CD1c-positive myeloid dendritic cell (primary cell): ENCODE results near the gene RYR2.
"Not testable (repeated sequence)": the region's sequence is repeated elsewhere in the genome, so short reads cannot be mapped to it uniquely, and the experiment has no call there.

Source experiments
- DNase-seq: peaks from one replicate; pipeline ENCODE4 v3.0.0-alpha.2; 2016; ENCODE audit errors: extremely low spot score

RYR2 gene

DNA sequence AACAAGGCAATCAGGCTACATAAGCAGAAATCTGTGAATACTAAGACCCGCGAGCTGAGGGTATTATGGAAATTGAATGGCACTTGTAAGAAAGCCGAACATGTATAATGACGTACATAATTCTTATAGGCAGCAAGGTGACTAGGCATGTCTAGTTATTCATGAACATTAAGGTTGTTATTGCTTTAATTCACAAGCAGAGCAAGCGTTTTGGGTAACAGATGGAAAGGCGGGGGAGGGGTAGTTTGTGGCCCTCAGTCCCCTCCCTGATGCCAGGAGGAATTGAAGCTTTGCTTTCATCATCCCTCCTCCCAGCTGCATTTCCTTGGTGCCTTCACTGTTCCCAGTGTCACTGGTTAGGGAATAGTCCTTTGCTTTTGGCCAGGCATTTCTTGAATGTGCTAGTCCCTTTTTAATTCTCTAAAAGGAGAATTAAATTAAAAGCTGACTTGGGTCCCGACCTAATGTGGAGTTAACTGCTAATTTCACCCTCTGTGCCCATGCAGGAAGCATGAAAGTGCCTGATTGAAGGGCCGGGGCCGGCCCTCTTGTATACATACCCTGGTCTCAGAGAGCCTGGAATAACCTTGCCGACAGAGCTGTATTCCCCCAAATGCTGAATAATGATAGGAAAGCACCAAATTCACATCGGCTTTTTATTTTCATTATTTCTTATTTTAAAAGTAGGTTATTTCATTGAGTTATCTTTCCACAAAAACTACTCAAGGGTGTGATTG is 42.5 kb downstream of the RYR2 start:
- no peak for DNase-seq

DNA sequence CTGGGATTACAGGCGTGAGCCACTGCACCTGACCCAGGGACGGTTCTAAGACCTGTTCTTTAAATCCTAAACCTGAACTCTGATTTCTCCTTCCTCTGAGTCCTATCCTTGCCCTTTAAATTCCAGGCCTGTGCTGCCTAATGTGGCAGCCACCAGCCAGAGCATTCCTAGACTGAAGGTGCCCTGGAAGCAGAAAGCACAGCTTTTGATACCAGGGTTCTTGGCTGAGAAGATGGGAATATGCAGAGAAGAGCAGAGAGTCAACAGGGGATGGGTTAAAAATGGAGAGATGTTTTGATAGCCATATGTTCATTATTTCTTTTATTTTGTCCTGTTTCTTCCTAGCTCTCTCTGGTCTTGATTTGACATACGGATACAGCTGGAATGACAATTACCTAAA is 49.7 kb downstream of the RYR2 start:
- no peak for DNase-seq

GRCh38 chr1:237093691-237094090 is 51.7 kb downstream of the RYR2 start:
- no peak for DNase-seq

DNA sequence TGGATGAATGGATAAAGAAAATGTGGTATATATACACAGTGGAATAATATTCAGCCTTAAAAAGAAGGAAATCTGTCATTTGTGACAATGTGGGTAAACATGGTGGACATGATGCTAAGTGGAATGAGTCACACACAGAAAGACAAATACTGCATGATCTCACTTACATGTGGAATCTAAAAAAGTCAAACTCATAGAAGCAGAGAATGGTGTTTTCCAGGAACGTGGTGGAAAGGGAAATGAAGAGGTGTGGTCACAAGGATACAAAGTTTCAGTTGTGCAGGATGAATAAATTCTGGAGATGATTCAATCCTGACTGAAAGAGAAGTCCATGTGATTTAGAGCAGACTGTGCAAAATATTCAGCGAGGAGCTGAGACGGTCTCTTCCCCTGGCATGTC is 56.6 kb downstream of the RYR2 start:
- DNase-seq, result no peak

- DNase-seq, result no peak
Observed at GRCh38 chr1:237103021-237103420, 61.0 kb downstream of the RYR2 start.

DNA sequence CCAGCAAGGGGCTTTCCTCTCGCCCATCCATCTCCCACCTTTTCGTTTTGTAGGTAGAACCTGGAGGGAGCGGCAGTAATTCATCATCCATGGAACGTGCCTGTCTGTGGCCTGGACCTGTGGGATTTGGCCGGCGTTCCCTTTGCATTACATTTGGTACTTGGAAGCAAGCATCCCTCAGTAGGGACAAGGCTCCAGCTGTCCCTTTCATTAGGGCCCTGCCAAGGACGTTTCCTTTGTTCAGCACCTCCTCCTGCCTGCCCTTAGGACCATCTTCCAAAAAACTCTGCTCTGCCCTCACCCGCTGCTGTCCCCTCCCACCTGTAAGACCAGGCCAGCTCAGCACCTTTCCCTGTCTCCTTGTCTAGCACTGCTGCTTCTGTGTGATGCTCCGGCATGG is 62.1 kb downstream of the RYR2 start:
- no peak for DNase-seq

- DNase-seq, result no peak
Observed at GRCh38 chr1:237105826-237106225, 63.8 kb downstream of the RYR2 start.

GRCh38 chr1:237108297-237109040 is 66.5 kb downstream of the RYR2 start:
- no peak for DNase-seq

DNA sequence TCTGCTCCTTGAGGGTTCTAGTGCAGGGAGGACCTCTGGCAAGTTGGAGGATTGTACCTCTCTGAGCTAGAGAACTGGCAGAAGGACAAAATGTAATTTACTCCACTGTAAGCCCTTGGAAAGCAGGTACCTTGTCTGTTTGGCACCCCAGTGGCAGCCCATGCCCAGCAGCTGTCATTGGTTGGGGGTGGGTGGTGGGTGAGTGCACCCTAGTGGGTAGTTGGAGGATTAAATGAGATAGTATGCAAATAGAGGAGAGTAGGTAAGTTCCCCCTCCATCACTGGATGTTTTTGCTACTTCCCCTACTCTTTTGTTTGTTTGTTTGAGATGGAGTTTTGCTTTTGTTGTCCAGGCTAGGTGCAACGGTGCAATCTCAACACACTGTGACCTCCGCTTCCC is 69.8 kb downstream of the RYR2 start:
- no peak for DNase-seq

DNA sequence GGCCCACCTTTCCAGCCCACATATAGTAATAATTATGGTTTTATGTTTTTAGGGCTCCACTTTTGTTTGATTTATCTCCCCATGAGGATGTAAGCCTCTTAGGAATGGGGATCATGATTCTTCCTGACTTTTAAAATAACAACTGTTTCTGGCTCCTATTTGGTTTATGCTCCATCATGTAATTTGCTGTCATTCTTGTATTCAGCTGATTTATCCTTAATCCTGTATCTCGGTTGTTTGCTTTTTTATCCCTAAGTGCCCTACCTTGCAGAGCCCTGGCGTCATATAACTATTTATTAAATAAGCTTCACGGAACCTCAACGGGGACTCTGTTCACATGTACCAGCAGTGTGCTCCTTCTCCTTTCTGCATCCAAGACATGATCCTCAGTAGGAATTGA is 70.7 kb downstream of the RYR2 start:
- no peak for DNase-seq

GRCh38 chr1:237115035-237115434 is 73.1 kb downstream of the RYR2 start:
- no peak for DNase-seq

- no peak for DNase-seq
Observed at GRCh38 chr1:237119091-237119490, 77.1 kb downstream of the RYR2 start.

- DNase-seq, result no peak
Observed at GRCh38 chr1:237120683-237121082, 78.7 kb downstream of the RYR2 start.

- DNase-seq, result no peak
Observed at GRCh38 chr1:237124856-237125462, 83.0 kb downstream of the RYR2 start.

GRCh38 chr1:237126180-237126579 is 84.2 kb downstream of the RYR2 start:
- DNase-seq, result no peak

GRCh38 chr1:237127301-237127700 is 85.3 kb downstream of the RYR2 start:
- not testable (repeated sequence) for DNase-seq

GRCh38 chr1:237133921-237134320 is 91.9 kb downstream of the RYR2 start:
- no peak for DNase-seq

DNA sequence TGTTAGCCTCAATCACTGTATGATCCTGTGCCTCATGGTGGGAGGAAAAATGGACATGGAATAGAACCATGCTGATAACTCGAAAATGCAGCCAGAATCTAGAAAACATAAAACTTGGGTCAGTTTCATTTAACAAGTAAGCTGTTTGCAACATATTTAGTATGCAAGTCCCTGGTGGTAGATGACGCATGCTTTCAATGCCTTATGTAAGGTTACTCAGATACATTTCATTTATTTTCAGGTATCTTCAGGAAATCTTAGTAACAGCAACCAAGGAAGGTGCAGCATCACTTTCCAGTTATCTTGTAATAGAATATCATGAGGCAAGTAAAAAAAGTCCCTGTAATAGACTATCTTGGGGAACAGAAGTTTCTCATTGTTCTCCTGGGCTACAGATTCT is 92.9 kb downstream of the RYR2 start:
- no peak for DNase-seq

- no peak for DNase-seq
Observed at GRCh38 chr1:237138551-237138950, 96.6 kb downstream of the RYR2 start.

- no peak for DNase-seq
Observed at GRCh38 chr1:237139732-237140131, 97.7 kb downstream of the RYR2 start.

DNA sequence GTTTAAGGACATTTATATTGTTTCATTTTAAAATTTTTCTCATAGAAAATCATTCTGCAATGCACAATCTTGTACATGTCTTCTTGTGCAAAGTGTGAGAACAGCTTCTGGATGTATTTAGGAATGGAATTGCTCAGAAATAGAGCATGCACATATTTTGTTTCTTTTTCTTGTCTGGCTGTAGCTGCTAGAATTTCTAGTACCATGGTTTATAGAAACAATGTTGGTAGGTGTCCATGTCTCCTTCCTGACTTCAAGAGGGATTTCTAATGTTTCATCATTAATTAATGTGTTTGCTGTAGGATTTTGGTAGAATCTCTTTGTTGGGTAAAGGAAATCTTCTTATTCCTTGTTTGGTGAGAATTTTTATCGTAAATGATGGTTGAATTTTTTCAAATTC is 99.0 kb downstream of the RYR2 start:
- DNase-seq, result no peak

DNA sequence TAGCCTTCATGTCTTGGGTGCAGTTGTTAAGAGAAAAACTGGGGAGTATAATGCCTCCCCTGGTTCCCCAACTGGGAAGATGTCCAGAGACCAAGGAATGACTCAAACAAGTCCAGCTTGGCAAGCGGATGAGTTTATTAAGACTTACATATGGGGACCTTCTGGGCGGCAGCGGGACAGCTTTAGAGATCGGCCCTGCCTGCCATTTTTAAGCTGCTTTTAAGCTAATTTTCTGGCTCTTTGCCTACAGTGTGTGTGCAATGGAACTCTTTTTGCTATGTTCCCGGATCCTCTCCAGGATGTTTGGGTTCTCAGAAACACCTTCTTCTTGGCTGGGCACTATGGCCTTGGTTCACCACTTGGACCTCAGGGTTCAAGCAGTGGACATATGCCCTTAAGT is 99.5 kb downstream of the RYR2 start:
- DNase-seq, result no peak
